Measurements from ENCODE around the gene ZDHHC20. TPM values are rescaled to one million over a fixed set of nuclear protein-coding genes. Genes with fewer than 3 reads are reported as not detected.

Gene ZDHHC20
- total RNA-seq, 6 experiments from 2014 or later = 19.2 to 28.9 (median 23.4) TPM

DNA sequence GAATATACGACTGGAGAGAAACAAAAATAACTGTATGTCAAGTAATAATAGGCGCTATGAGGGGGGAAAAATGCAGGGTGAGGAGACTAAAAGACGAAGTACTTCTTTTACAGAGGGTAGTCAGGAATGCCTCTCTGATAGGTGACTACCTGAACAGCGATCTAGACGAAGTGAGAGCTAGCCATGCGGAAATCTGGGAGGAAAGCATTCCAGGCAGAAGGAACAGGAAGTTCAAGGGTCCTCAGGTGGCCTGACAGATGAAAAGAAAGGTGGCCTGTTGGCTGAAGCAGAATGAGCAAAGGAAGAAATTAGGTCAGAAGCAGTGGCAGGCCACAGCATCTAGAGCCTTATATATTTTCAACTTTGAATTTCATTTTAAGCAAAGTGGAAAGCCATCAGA lies 13.3 kb downstream of the ZDHHC20 start:
- H3K27ac ChIP-seq = no peak overlapping the region
- TF ChIP-seq CTCF (IDR thresholded peaks at IDR 0.05) (no peak), POLR2A (IDR thresholded peaks at IDR 0.05) (no peak)
- WGBS (ENCODE audit: insufficient coverage, low coverage, low lambda C conversion rate, missing lambda C conversion rate) = 74% methylated on average over 6 of the region's 6 CpGs
- H3K36me3 ChIP-seq = no peaks in the 10 kb centered on the region
- H3K27me3 ChIP-seq = no peaks in the 10 kb centered on the region
- DNase-seq = no peak
- ATAC-seq = no peak
- intact Hi-C loops (cut with DNase I) = no loop called here
- H3K4me3 ChIP-seq = no peak overlapping the region
- H3K9me3 ChIP-seq = no peaks in the 10 kb centered on the region
- H3K4me1 ChIP-seq = no peaks in the 10 kb centered on the region

GRCh38 chr13:21443171-21443570 lies 15.9 kb downstream of the ZDHHC20 start:
- intact Hi-C loops (cut with DNase I) = no loop called here
- Histone ChIP-seq H3K27ac (no peak overlapping the region), H3K4me1 (no peaks in the 10 kb centered on the region), H3K4me3 (no peak overlapping the region), H3K27me3 (no peaks in the 10 kb centered on the region), H3K9me3 (no peaks in the 10 kb centered on the region), H3K36me3 (no peaks in the 10 kb centered on the region)
- TF ChIP-seq CTCF (IDR thresholded peaks at IDR 0.05) (no peak), POLR2A (IDR thresholded peaks at IDR 0.05) (no peak)
- DNase-seq = no peak
- 80% methylated on average over 1 of the region's 1 CpG for WGBS (ENCODE audit: insufficient coverage, low coverage, low lambda C conversion rate, missing lambda C conversion rate)
- ATAC-seq = no peak

- Histone ChIP-seq H3K4me1 (peaks cover 0 to 10% (median 0%) of the 10 kb centered on the region in 4 donors), H3K27ac (peak overlapping the region in 1 of 3 donors; percentile 49), H3K27me3 (no peaks in the 10 kb centered on the region), H3K4me3 (no peak overlapping the region), H3K36me3 (no peaks in the 10 kb centered on the region), H3K9me3 (no peaks in the 10 kb centered on the region)
- ATAC-seq (no peak), DNase-seq (no peak)
- WGBS (ENCODE audit: insufficient coverage, low coverage, low lambda C conversion rate, missing lambda C conversion rate) = 94% methylated on average over 5 of the region's 6 CpGs
- TF ChIP-seq CTCF (IDR thresholded peaks at IDR 0.05) (no peak), POLR2A (IDR thresholded peaks at IDR 0.05) (no peak)
- intact Hi-C loops (cut with DNase I) = no loop called here
These were observed 22.5 kb downstream of the ZDHHC20 start for GRCh38 chr13:21436582-21436981.

- intact Hi-C loops (cut with DNase I) = no loop called here
- Histone ChIP-seq H3K36me3 (no peaks in the 10 kb centered on the region), H3K4me1 (peaks cover 0 to 10% (median 0%) of the 10 kb centered on the region in 4 donors), H3K9me3 (no peaks in the 10 kb centered on the region), H3K4me3 (no peak overlapping the region), H3K27ac (peak overlapping the region; percentile 19 to 49 (median 44)), H3K27me3 (no peaks in the 10 kb centered on the region)
- WGBS (ENCODE audit: insufficient coverage, low coverage, low lambda C conversion rate, missing lambda C conversion rate) = 46% methylated on average over 2 of the region's 2 CpGs
- DNase-seq (peak; percentile 53 to 61 (median 55)), ATAC-seq (peak; percentile 82 to 96 (median 90))
- no peak for TF ChIP-seq POLR2A (IDR thresholded peaks at IDR 0.05)
- no peak for TF ChIP-seq CTCF (IDR thresholded peaks at IDR 0.05)
These were observed 23.4 kb downstream of the ZDHHC20 start for GRCh38 chr13:21435687-21436151.

GRCh38 chr13:21435231-21435630 lies 23.9 kb downstream of the ZDHHC20 start:
- 87% methylated on average over 2 of the region's 2 CpGs for WGBS (ENCODE audit: insufficient coverage, low coverage, low lambda C conversion rate, missing lambda C conversion rate)
- no peaks in the 10 kb centered on the region for H3K9me3 ChIP-seq
- intact Hi-C loops (cut with DNase I) = no loop called here
- H3K4me3 ChIP-seq = no peak overlapping the region
- DNase-seq (no peak), ATAC-seq (no peak)
- H3K36me3 ChIP-seq = no peaks in the 10 kb centered on the region
- no peak for TF ChIP-seq POLR2A (IDR thresholded peaks at IDR 0.05)
- TF ChIP-seq CTCF (IDR thresholded peaks at IDR 0.05) = no peak
- H3K27me3 ChIP-seq = no peaks in the 10 kb centered on the region
- H3K27ac ChIP-seq = peak overlapping the region in 2 of 3 donors; percentile 19 to 44
- H3K4me1 ChIP-seq = peaks cover 0 to 10% (median 0%) of the 10 kb centered on the region in 4 donors

All from right lobe of liver (tissue), 6 donors.